ENCODE results near the gene KANSL1.

Gene KANSL1

GRCh38 chr17:46074540-46074939, 118.7 kb downstream of the KANSL1 start:
- ChIA-PET CTCF (no interaction called here), POLR2A (ENCODE audit: low non-redundant PET) (no interaction called here)
- no peak for DNase-seq (ENCODE audit: low spot score)

GRCh38 chr17:46072998-46073397, 120.2 kb downstream of the KANSL1 start:
- H3K27ac ChIP-seq: no peak overlapping the region
- POLR2A ChIA-PET (ENCODE audit: low non-redundant PET): no interaction called here
- TF ChIP-seq, protein P1, sequence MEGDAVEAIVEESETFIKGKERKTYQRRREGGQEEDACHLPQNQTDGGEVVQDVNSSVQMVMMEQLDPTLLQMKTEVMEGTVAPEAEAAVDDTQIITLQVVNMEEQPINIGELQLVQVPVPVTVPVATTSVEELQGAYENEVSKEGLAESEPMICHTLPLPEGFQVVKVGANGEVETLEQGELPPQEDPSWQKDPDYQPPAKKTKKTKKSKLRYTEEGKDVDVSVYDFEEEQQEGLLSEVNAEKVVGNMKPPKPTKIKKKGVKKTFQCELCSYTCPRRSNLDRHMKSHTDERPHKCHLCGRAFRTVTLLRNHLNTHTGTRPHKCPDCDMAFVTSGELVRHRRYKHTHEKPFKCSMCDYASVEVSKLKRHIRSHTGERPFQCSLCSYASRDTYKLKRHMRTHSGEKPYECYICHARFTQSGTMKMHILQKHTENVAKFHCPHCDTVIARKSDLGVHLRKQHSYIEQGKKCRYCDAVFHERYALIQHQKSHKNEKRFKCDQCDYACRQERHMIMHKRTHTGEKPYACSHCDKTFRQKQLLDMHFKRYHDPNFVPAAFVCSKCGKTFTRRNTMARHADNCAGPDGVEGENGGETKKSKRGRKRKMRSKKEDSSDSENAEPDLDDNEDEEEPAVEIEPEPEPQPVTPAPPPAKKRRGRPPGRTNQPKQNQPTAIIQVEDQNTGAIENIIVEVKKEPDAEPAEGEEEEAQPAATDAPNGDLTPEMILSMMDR (conservative IDR thresholded peaks at IDR 0.05; ENCODE audit: low read depth): no peak
- CTCF ChIA-PET: interaction anchor here (1.0 kb wide), 1 partner anchor 28 kb away, joined by 10 read pairs; no protein-coding TSS in a partner anchor
- peak; percentile 16 for DNase-seq (ENCODE audit: low spot score)

More at GRCh38 chr17:46074540-46074939, 118.7 kb downstream of the KANSL1 start:
- TF ChIP-seq, protein P1 (conservative IDR thresholded peaks at IDR 0.05; ENCODE audit: low read depth): no peak
- H3K27ac ChIP-seq: no peak overlapping the region

- TF ChIP-seq, protein P1 (conservative IDR thresholded peaks at IDR 0.05; ENCODE audit: low read depth): no peak
- CTCF ChIA-PET: no interaction called here
- no peak for DNase-seq (ENCODE audit: low spot score)
- POLR2A ChIA-PET (ENCODE audit: low non-redundant PET): no interaction called here
- H3K27ac ChIP-seq: no peak overlapping the region
Observed at GRCh38 chr17:46071796-46072195, 121.4 kb downstream of the KANSL1 start.

- ChIA-PET CTCF (interaction anchor here (0.6 to 1.2 kb wide), 2 partner anchors 13 to 32 kb away, joined by 4 to 5 read pairs; no protein-coding TSS in a partner anchor), POLR2A (ENCODE audit: low non-redundant PET) (no interaction called here)
- no peak for DNase-seq (ENCODE audit: low spot score)
- no peak overlapping the region for H3K27ac ChIP-seq
- TF ChIP-seq, protein P1 (conservative IDR thresholded peaks at IDR 0.05; ENCODE audit: low read depth): no peak
Observed at GRCh38 chr17:46064460-46064859, 128.8 kb downstream of the KANSL1 start.

GRCh38 chr17:46063241-46063640, 130.0 kb downstream of the KANSL1 start:
- TF ChIP-seq, protein P1 (conservative IDR thresholded peaks at IDR 0.05; ENCODE audit: low read depth): no peak
- POLR2A ChIA-PET (ENCODE audit: low non-redundant PET): no interaction called here
- CTCF ChIA-PET: interaction anchor here (1.0 to 1.2 kb wide), 2 partner anchors 12 to 19 kb away, joined by 4 read pairs; no protein-coding TSS in a partner anchor
- no peak overlapping the region for H3K27ac ChIP-seq
- DNase-seq (ENCODE audit: low spot score): peak; percentile 85

GRCh38 chr17:46061435-46061834, 131.8 kb downstream of the KANSL1 start:
- DNase-seq (ENCODE audit: low spot score): no peak
- ChIA-PET CTCF (interaction anchor here (0.7 kb wide), 1 partner anchor 126 kb away, joined by 3 read pairs; no protein-coding TSS in a partner anchor), POLR2A (ENCODE audit: low non-redundant PET) (no interaction called here)
- TF ChIP-seq, protein P1 (conservative IDR thresholded peaks at IDR 0.05; ENCODE audit: low read depth): 0 out of 2 replicates have a peak, but pooled peaks have one; percentile 11
- no peak overlapping the region for H3K27ac ChIP-seq

Measured in RWPE1 (cell line).